HG03025 (cell line): ENCODE data around the gene FA2H.
"Not testable (repeated sequence)": the region's sequence is repeated elsewhere in the genome, so short reads cannot be mapped to it uniquely, and the experiment has no call there.

ENCODE experiments used
- ATAC-seq: cut with Tn5 transposase; IDR thresholded peaks from one replicate; pipeline ENCODE4 v1.9.1; 2021; ENCODE audit warnings: mild to moderate bottlenecking, moderate library complexity; ENCODE audit not compliant: unreplicated experiment, low FRiP score

FA2H gene

GRCh38 chr16:74729783-74730683 is 44.6 kb downstream of the FA2H start:
- ATAC-seq = no peak

GRCh38 chr16:74727903-74728302 is 46.7 kb downstream of the FA2H start:
- no peak for ATAC-seq

- ATAC-seq = no peak
Measured at GRCh38 chr16:74726716-74727115, 47.9 kb downstream of the FA2H start.

- ATAC-seq = no peak
Measured at GRCh38 chr16:74725651-74726455, 48.8 kb downstream of the FA2H start.

- ATAC-seq = no peak
Measured at GRCh38 chr16:74724820-74725549, 49.6 kb downstream of the FA2H start.

GRCh38 chr16:74723256-74723655 is 51.4 kb downstream of the FA2H start:
- ATAC-seq = no peak

GRCh38 chr16:74722156-74722555 is 52.5 kb downstream of the FA2H start:
- not testable (repeated sequence) for ATAC-seq

- ATAC-seq = no peak
Measured at GRCh38 chr16:74721716-74722115, 52.9 kb downstream of the FA2H start.

GRCh38 chr16:74720579-74720978 is 54.0 kb downstream of the FA2H start:
- no peak for ATAC-seq

- no peak for ATAC-seq
Measured at GRCh38 chr16:74718741-74719610, 55.6 kb downstream of the FA2H start.

- ATAC-seq = no peak
Measured at GRCh38 chr16:74718140-74718539, 56.5 kb downstream of the FA2H start.

GRCh38 chr16:74717367-74717766 is 57.3 kb downstream of the FA2H start:
- ATAC-seq = no peak

- ATAC-seq = no peak
Measured at GRCh38 chr16:74716355-74716754, 58.3 kb downstream of the FA2H start.

GRCh38 chr16:74713876-74714275 is 60.7 kb downstream of the FA2H start:
- no peak for ATAC-seq

GRCh38 chr16:74713325-74713724 is 61.3 kb downstream of the FA2H start:
- no peak for ATAC-seq

- ATAC-seq = no peak
Measured at GRCh38 chr16:74711938-74712337, 62.7 kb downstream of the FA2H start.

GRCh38 chr16:74710401-74710800 is 64.2 kb downstream of the FA2H start:
- ATAC-seq = no peak

GRCh38 chr16:74709441-74709877 is 65.2 kb downstream of the FA2H start:
- peak; percentile 51 for ATAC-seq

- ATAC-seq = no peak
Measured at GRCh38 chr16:74700438-74701225, 74.0 kb downstream of the FA2H start, which contains the start of gene MLKL. Gene MLKL (minus strand): TSS chr16:74700862. CDS start chr16:74695757, 5,105 bp downstream.
